Left ventricle myocardium inferior (tissue), 1 donor: ENCODE measurements around the gene CDH26. TPM values are rescaled to one million over a fixed set of nuclear protein-coding genes. Genes with fewer than 3 reads are reported as not detected.

Experiments used
- DNase-seq: peaks from one replicate; pipeline ENCODE4 v3.0.0-alpha.2; 2020
- H3K27ac ChIP-seq: fragments of 200-600 bp; replicated peaks from 2 replicates; pipeline ENCODE4 v1.8.0; 2021
- H3K27me3 ChIP-seq: fragments of 200-600 bp; 2 replicates; pipeline ENCODE4 v1.8.0; 2021; ENCODE audit warnings: low read depth
- H3K36me3 ChIP-seq: fragments of 200-600 bp; 2 replicates; pipeline ENCODE4 v1.8.0; 2021
- H3K4me1 ChIP-seq: fragments of 200-600 bp; 2 replicates; pipeline ENCODE4 v1.8.0; 2021
- H3K4me3 ChIP-seq: fragments of 200-600 bp; 2 replicates; pipeline ENCODE4 v1.8.0; 2021; ENCODE audit warnings: mild to moderate bottlenecking, moderate library complexity
- H3K9me3 ChIP-seq: fragments of 200-600 bp; replicated peaks from 2 replicates; pipeline ENCODE4 v1.8.0; 2021
- CTCF ChIP-seq: fragments of 200-600 bp; IDR thresholded peaks from 2 replicates; pipeline ENCODE4 v1.8.0; 2021; ENCODE audit warnings: antibody characterized with exemption, mild to moderate bottlenecking, borderline replicate concordance
- intact Hi-C: fragments of 100-400 bp; cut with micrococcal nuclease; formaldehyde crosslinking; loops from one replicate; pipeline ENCODE4 v1.11.0; 2022
- total RNA-seq: library from RNA; stranded (reverse); fragmentation: NEBNext Ultra II Directional; extraction: Animal tissue kit (Norgen Biotek cat#: 25700); gene quantifications from one replicate; pipeline ENCODE4 v1.2.1, GENCODE V29; 2021
- donor health status: DM: no; HTN: yes; CAD: no; lungs with severe emphysema.

The CDH26 gene
- total RNA-seq, 1 donor from 2014 or later, result 1.3 TPM

DNA sequence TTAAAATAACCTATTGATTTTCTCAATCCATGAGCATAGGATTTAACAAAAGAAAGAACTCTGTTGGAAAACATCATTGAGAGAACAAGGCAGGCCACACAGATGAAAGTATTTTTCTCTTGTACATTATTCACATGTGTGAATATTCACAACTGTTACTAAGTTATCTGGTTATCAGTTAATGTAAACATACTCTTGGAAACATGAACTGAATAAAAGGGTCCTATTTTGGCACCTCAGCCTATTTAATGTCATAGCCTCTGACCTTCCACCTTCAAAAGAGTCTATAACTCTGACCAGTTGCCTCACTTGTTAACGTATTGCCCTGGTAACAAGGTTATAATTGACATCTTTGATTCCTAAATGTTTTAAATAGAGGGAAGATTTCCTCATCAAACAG lies 32.9 kb upstream of the CDH26 start:
- no peaks in the 10 kb centered on the region for H3K36me3 ChIP-seq
- no peak overlapping the region for H3K27ac ChIP-seq
- no peak for DNase-seq
- no peaks in the 10 kb centered on the region for H3K27me3 ChIP-seq
- no peak for TF ChIP-seq CTCF
- H3K4me3 ChIP-seq, result no peak overlapping the region
- H3K4me1 ChIP-seq, result no peaks in the 10 kb centered on the region
- intact Hi-C loops, result no loop called here
- H3K9me3 ChIP-seq, result no peaks in the 10 kb centered on the region

DNA sequence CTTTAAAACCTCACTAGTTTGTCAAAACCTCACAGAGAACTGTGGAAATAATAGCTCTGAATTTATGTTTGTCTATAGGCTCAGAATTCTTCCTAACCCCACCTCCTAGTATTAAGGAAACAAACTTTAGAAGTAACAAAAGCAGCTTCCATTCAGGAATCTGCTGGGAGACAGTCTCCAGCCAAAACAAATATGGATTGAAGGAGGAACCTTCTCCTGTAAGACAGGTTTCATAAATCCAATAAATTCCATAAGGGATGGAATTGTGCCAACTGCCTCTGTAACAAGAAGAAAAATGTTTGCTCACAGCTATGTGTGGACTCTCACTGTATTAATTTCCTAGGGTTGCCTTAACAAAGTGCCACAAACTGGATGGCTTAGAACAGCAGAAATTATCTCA lies 32.3 kb upstream of the CDH26 start:
- Histone ChIP-seq H3K36me3 (no peaks in the 10 kb centered on the region), H3K4me1 (no peaks in the 10 kb centered on the region), H3K4me3 (no peak overlapping the region), H3K9me3 (no peaks in the 10 kb centered on the region), H3K27me3 (no peaks in the 10 kb centered on the region), H3K27ac (no peak overlapping the region)
- TF ChIP-seq CTCF, result no peak
- intact Hi-C loops, result no loop called here
- DNase-seq, result no peak

- no peak for TF ChIP-seq CTCF
- no peaks in the 10 kb centered on the region for H3K36me3 ChIP-seq
- H3K27ac ChIP-seq, result no peak overlapping the region
- peaks cover 28% of the 10 kb centered on the region for H3K4me1 ChIP-seq
- DNase-seq, result no peak
- no peak overlapping the region for H3K4me3 ChIP-seq
- no peaks in the 10 kb centered on the region for H3K9me3 ChIP-seq
- no peaks in the 10 kb centered on the region for H3K27me3 ChIP-seq
- intact Hi-C loops, result no loop called here
These were observed 26.5 kb upstream of the CDH26 start for GRCh38 chr20:59931511-59932312.

GRCh38 chr20:59932616-59933295 lies 25.5 kb upstream of the CDH26 start:
- Histone ChIP-seq H3K4me3 (peak overlapping the region; percentile 86), H3K36me3 (no peaks in the 10 kb centered on the region), H3K9me3 (no peaks in the 10 kb centered on the region), H3K27ac (peak overlapping the region; percentile 92), H3K4me1 (peaks cover 38% of the 10 kb centered on the region), H3K27me3 (no peaks in the 10 kb centered on the region)
- no peak for DNase-seq
- intact Hi-C loops, result no loop called here
- no peak for TF ChIP-seq CTCF

DNA sequence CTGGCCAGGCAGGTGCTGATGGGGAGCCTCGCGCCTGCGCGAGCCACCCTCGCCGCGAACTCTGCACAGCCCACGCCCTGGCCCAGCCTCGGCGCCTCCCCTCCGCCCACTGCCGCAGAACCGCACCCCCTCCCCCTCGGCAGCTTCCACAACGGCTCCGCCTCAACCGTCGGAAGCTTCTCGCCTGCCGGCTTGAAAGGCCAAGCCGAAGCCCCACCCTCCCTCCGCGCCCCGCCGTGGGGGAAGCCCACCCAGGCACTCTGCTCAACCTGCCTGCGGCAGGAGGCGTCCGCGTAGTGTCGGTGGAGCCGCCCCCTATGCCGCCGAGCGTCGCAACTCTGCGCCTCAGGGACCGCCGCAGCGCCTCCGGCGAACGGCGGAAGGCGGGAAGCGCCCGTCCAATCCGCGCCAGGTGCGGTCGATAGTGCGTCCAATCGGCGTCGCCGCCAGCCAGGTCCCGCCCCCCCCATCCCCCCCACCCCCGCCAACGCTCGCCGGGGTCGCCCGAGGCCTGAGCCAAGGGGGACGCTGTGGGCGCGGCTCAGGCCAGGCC lies 24.9 kb upstream of the CDH26 start, which contains the start of gene SYCP2:
Gene SYCP2 (minus strand): TSS at position 342 of the 553 bp plus-strand sequence. CDS start 11,224 bp downstream, outside the sequence.
- Histone ChIP-seq H3K27ac (peak within 1 kb of the TSS; percentile 92), H3K27me3 (no peaks in the 10 kb centered on the region), H3K4me1 (peaks cover 44% of the 10 kb centered on the region), H3K4me3 (peak within 1 kb of the TSS; percentile 86), H3K36me3 (no peaks in the 10 kb centered on the region), H3K9me3 (no peaks in the 10 kb centered on the region)
- peak; percentile 67 for DNase-seq
- no peak for TF ChIP-seq CTCF
- intact Hi-C loops, result no loop called here
